Breast epithelium (tissue), 4 donors: Measurements from ENCODE around the gene ANXA5. TPM values are rescaled to one million over a fixed set of nuclear protein-coding genes. Genes with fewer than 3 reads are reported as not detected.

Experiments used
- DNase-seq, 2 donors: peaks; one replicate each; pipeline ENCODE4 v3.0.0-alpha.2; 2019; ENCODE audit warnings: low spot score in 2 of 2
- H3K27ac ChIP-seq, 2 donors: fragments of 200-600 bp; sonication (generic) in 1 of 2; one replicate each; pipeline ENCODE4 v1.5.1; 2016 to 2019; ENCODE audit warnings: mild to moderate bottlenecking in 1 of 2
- H3K27me3 ChIP-seq, 2 donors: fragments of 200-600 bp; sonication (generic) in 1 of 2; one replicate each; pipeline versions ENCODE4 v1.5.1 to v1.6.0; 2017 to 2019; ENCODE audit warnings: control low read depth in 1 of 2, mild to moderate bottlenecking in 1 of 2
- H3K36me3 ChIP-seq: fragments of 200-600 bp; one replicate; pipeline ENCODE4 v1.5.1; 2019
- H3K4me1 ChIP-seq, 2 donors: fragments of 200-600 bp; sonication (generic); one replicate each; pipeline ENCODE4 v1.5.1; 2016 to 2019; ENCODE audit warnings: control low read depth in 1 of 2
- H3K4me3 ChIP-seq, 3 donors: fragments of 200-600 bp; sonication (generic); 1 replicate in 2 of 3; 2 replicates in 1 of 3; pipeline ENCODE4 v1.5.1; 2016 to 2019; ENCODE audit warnings: mild to moderate bottlenecking in 3 of 3, moderate library complexity in 2 of 3
- H3K9me3 ChIP-seq, 2 donors: fragments of 200-600 bp; sonication (generic) in 1 of 2; one replicate each; pipeline ENCODE4 v1.5.1; 2016 to 2019; ENCODE audit warnings: control low read depth in 1 of 2
- CTCF ChIP-seq, 3 donors: fragments of 450-650 bp; IDR thresholded peaks; one replicate each; pipeline ENCODE4 v1.5.1; 2016 to 2017; ENCODE audit warnings: antibody characterized with exemption in 3 of 3, mild to moderate bottlenecking in 3 of 3, moderate library complexity in 3 of 3
- POLR2A ChIP-seq: fragments of 450-650 bp; IDR thresholded peaks from one replicate; pipeline ENCODE4 v1.6.1; 2016; ENCODE audit warnings: antibody characterized with exemption, mild to moderate bottlenecking, moderate library complexity
- POLR2AphosphoS5 ChIP-seq, 3 donors: sonication (generic); formaldehyde crosslinking; IDR thresholded peaks; one replicate each; pipeline ENCODE4 v1.6.1; 2017; ENCODE audit warnings: antibody characterized with exemption in 3 of 3
- intact Hi-C: fragments of 100-400 bp; cut with DNase I; formaldehyde crosslinking; loops from one replicate; pipeline ENCODE4 v1.15.1; 2023; ENCODE audit warnings: low total_unique reads
- total RNA-seq, 3 donors: library from RNA; depleted of rRNA; stranded (reverse); fragments of >200 nt; gene quantifications; one replicate each; pipeline ENCODE4 v1.1.0, GENCODE V29; 2016

Gene ANXA5
- total RNA-seq, 3 donors from 2014 or later: 286 to 430 (median 292) TPM

GRCh38 chr4:121633653-121634052, 63.1 kb downstream of the ANXA5 start:
- Histone ChIP-seq H3K4me3 (no peak overlapping the region), H3K27me3 (no peaks in the 10 kb centered on the region), H3K36me3 (no peaks in the 10 kb centered on the region), H3K27ac (no peak overlapping the region), H3K4me1 (no peaks in the 10 kb centered on the region), H3K9me3 (no peaks in the 10 kb centered on the region)
- intact Hi-C loops: no loop called here
- no peak for DNase-seq
- no peak for TF ChIP-seq POLR2AphosphoS5 (IDR thresholded peaks at IDR 0.05)
- no peak for TF ChIP-seq CTCF (IDR thresholded peaks at IDR 0.05)
- TF ChIP-seq POLR2A: no peak

- intact Hi-C loops: no loop called here
- H3K36me3 ChIP-seq: no peaks in the 10 kb centered on the region
- H3K9me3 ChIP-seq: no peaks in the 10 kb centered on the region
- TF ChIP-seq CTCF (IDR thresholded peaks at IDR 0.05) (no peak), POLR2A (no peak), POLR2AphosphoS5 (IDR thresholded peaks at IDR 0.05) (no peak)
- H3K4me1 ChIP-seq: no peaks in the 10 kb centered on the region
- DNase-seq: no peak
- no peak overlapping the region for H3K4me3 ChIP-seq
- no peaks in the 10 kb centered on the region for H3K27me3 ChIP-seq
- no peak overlapping the region for H3K27ac ChIP-seq
Measured at GRCh38 chr4:121632636-121633035, 64.1 kb downstream of the ANXA5 start.

Other genes starting within 250 kb of the ANXA5 start
- gene SMIM43, start 68.2 kb upstream of the ANXA5 start, total RNA-seq: not detected
- 10 to 100 TPM; 23.4 to 27.2 (median 25.2) TPM for gene EXOSC9, start 104.3 kb upstream of the ANXA5 start, total RNA-seq
- gene CCNA2, start 126.9 kb upstream of the ANXA5 start, total RNA-seq: 1 to 10 TPM; 1.3 to 3.8 (median 1.8) TPM
- gene BBS7, start 173.5 kb upstream of the ANXA5 start, total RNA-seq: 10 to 100 TPM; 12.5 to 16.0 (median 14.7) TPM